Activated gamma-delta T cell (primary cell): ENCODE data around the gene CCDC167.
A peak's percentile ranks its signal among the peaks of the same experiment; 100 is the strongest.

Experiments
- DNase-seq: peaks from one replicate; lab custom pipeline; 2025; lab: John Stamatoyannopoulos, UW

The CCDC167 gene

DNA sequence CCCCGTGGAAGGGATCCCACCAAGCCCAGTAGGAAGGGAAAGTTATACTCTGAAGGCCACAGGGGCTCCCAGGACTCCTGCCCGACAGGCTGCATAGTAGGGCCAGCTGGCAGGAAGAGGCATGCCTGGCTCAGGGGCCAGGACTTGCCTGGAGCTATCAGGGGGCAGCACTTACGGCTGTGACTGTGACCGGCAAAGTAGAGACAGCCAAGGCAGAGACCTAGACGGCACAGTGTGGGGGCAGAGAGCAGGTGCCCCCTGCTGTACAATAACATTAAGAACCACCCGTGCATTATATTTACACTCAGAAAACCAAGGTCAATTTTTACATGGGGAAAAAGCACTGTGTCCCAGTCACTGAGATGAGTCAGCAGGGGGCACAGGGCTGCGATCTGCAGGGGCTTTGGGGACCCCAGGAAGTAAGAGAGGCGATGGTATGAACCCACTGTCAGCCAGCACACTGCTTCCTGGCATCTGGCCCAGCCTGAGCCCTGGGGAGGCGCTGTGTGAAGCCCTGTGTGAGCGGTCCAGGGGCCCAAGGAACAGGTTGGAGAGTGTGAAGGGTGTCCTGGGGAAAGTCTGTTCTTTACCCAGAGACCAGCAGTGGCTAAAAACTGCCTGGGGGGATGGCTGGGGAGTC, 9.9 kb downstream of the CCDC167 start:
- DNase-seq: no peak

DNA sequence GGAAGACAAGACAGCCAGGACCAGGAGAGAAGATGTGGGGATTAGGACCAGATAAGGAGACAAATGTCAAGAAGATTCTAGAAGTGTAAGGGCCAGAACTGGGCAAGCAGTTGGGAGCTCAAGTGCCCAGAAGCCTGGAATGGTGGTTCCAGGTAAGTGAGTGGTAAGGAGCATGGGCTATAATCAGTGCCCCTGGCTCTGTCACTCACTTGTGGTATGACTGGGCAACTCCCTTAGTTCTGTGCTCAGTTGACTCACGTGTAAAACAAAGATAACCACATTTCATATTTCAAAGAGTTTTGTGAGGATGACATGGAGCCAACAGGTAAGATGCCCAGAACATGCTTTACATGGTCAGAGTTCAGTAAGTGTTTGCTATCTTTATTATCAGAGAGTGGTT, 11.2 kb downstream of the CCDC167 start:
- DNase-seq: no peak

DNA sequence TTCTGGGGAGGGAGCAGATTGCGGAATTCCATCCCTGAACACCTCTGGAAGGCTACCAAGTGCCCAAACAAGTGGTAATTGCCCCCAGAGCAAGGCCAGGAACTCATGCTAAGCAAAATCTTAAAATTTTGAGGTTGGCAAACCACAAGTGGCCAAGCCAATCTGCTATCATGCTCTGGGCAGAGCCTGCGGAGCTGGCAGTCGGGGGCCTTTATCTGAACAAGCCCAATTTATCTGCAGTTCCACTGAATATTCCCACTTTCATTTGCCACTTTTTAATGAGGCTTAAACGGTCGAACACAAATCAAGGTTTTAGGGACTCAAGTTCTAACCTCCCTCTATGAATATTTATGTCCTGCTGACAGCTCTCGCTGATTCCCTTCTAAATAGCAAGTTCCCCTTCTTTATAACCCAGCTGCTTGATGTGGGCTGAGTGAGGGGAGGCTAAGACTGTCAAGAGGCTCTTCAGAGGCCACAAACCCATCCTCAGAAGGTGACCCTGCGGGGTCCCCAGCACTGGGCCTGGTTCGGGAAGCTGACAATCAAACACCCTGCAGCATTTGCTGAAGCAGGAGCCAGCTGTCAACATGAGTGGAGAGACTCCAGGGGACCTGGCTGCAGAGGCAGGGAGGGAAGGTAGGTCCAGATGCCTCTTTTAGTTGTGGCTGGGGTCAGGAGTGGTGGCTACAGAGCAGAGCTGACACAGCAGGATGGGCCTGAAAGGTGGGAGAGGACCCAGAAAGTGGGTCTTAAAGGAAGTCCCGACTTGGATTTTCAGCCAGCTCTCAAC, 11.9 kb downstream of the CCDC167 start:
- DNase-seq: no peak

- no peak for DNase-seq
Measured at GRCh38 chr6:37486121-37486839, 13.4 kb downstream of the CCDC167 start.

DNA sequence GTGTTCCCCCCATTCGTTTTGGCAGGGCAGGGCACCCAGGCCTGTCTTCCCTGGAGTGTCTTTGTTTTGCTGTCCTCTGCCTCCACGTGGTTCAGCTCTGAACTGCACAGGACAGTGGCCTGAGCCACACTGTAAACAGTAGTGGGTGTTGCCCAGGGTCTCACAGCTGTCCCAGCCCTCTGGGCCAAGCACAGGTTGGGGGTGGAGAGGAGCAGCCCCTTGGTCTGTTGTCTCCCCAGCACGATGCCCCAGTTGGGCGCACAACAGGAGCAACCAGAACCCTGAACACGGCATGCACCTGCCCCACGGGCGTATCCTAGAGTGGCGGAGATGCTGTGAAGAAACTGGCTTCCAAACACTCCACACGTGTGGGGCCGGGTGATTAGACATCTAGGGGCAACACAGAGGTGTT, 14.4 kb downstream of the CCDC167 start:
- DNase-seq: no peak

DNA sequence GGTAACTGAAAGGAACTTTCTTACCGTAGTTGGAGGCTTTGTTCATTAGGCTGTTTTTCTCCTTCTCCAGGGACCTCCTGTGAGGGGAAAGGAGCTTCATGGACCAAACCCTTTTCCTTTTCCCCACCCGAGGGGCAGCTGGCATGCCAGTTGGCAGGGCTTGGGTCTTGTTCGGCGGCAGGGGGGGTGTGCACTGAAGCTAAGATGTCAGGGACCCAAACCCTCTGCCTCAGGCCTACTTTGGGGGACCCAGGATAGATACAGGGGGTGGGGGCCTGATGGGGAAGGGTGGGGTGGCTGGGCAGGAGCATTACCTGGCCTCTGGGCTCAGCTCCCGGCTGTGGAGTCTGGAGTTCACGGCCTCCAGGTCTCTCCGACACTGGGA, 14.9 kb downstream of the CCDC167 start:
- DNase-seq: no peak

DNA sequence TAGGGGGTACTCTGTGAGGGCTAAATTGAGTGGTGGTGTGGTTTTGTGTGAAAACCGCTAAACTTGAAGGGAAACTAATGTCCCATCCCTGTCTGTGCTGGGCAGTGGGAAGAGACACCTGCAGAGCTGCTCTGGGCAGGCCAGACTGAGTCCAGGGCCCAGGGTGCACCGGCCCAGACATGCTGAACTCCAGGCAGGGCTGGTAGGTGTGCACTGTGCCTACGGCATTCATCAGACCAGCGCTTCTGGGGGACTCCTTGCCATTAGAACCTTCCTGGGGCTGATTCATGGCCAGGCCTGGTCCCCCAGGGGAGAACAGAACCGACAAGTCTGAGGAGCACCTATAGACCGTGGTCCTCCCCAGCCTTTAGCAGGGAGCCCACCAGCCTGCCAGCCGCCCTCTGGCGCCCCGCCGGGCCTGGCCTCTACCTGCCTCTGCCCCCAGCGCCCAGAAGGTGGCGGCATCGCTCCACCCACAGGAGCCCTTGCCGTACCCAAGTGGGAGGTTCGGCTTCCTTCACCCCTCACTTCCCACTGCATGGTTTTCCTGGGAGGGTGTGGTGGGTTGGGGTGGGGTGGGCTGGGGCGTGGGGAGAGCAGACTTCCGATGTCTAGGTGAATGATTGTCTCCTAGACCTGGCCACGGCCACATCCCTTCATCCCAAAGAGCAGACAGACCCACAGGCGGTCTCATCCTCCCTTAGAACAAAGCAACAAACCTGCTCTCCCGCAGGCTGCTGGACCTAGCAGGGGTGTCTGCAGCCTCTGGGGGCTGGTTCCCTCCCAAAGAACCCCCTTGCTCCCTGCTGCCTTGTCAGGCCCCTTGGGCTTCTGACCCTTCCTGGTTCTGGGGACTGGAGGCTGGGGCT, 15.5 kb downstream of the CCDC167 start:
- DNase-seq: peak; percentile 57

- no peak for DNase-seq
Measured at GRCh38 chr6:37483252-37483901, 16.3 kb downstream of the CCDC167 start.

DNA sequence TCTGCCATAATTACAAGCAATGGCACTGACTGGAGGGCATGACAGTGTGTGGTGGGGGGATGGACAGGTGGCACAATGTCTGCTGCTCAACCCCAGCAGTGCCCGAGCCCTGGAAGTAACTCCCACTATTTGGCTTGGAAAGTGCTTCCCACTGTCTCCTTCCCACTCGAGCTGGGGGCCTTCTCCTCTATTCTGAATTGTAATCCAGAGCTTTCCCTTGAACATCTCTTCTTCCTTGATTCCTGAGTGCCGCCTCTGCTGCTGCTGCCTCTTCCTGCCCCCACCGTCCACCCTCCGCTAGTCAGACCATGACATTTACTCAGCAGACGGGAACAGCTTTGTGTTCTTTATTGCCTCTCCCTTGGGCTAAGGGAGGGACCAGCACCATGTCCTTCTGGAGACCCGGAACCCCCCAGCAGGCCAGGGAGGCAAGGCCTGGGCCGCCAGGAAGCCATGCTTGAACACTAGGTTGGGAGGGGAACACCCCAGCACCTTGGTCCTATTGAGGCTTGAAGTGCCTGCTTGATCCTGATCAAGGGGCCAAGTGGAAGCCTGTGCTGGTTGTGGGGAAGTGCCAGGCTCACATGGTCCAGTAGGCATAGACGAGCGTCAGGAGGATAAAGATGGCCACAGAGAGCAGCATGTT, 17.0 kb downstream of the CCDC167 start:
- no peak for DNase-seq

- DNase-seq: no peak
Measured at GRCh38 chr6:37481711-37482605, 17.7 kb downstream of the CCDC167 start.

DNA sequence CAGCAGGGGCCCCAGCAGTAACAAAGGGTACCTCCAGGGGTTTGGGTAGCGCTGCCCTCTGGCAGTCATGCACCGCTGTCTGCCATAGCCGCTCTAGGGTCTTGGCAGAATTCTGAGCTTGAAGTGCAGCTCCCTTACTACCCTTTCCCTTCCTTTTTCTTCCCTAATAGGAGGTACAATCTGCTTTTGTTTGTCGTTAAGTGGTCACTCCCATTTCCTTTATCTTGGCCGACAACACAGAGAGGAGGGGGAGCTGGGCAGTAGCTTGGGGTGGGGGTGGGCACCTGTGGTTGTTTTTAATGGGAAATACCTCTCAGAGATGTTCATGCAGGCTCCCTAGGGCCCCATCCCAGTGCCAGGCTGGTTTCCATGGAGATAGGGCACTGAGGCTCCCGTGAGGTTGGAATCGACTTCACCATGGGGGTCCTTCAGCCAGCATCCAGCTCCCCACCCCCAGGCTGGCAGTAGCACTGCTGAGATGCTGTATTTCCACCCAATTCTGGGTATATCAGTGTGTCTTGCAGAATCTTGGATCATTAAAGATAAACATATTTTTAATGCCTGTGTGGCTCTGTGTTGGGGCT, 18.6 kb downstream of the CCDC167 start:
- DNase-seq: no peak

DNA sequence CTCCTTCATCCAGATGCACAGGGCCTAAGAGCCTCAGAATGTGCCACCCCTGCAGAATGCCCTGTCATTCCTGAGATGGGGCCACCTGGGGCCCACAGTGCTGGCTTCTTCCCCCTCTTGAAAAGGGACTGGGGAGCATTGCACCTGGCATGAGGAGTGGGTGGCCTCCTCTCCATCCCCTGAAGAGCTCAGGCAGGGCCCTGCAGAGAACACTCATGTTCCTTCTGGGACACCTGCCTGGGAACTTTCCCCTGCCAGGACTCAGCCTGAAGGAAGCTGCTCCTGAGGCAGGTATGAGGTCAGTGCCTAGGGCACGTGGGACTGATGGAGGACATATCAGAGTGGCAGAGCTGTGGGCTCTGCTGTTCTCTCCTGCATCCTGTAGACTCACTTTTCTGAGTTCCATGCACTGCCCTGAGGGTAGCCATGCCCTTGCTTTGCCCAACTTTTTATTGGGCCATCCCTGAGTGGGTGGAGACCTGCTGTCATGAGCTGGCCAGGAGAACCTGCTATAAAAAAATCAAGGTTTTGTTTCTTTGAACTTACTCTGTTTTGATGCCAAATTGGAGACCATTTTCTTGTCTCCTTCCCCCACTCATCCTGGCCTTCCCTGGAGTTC, 19.5 kb downstream of the CCDC167 start:
- DNase-seq: no peak

DNA sequence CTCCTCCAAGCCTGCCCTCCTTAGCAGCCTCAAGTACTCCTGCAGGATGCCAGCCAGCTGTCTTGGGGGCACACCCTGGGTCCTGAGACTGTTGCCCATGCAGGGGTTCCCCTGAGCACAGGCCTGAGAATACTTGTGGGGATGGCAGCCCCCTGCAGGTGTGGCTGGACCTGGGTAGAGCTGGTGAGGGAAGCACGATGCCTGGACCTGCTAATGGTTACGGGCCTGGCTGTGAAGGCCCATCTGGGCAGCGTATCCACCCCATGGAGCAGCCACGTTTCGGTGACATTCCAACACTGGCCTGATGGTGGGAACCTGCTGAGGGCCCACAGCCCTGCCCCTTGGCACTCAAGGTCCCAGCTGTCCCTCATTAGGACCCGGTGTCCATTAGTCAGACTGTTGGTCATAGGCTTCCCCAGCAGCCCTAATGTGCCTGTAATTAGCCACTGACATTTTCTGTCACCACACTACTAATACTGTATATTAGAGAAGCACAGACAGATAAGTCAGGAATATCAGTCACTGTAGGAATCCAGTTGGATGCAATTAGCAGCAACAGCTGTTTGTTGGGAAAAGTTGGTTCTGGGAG, 20.3 kb downstream of the CCDC167 start:
- DNase-seq: no peak

- DNase-seq: no peak
Measured at GRCh38 chr6:37478827-37479226, 20.9 kb downstream of the CCDC167 start.

DNA sequence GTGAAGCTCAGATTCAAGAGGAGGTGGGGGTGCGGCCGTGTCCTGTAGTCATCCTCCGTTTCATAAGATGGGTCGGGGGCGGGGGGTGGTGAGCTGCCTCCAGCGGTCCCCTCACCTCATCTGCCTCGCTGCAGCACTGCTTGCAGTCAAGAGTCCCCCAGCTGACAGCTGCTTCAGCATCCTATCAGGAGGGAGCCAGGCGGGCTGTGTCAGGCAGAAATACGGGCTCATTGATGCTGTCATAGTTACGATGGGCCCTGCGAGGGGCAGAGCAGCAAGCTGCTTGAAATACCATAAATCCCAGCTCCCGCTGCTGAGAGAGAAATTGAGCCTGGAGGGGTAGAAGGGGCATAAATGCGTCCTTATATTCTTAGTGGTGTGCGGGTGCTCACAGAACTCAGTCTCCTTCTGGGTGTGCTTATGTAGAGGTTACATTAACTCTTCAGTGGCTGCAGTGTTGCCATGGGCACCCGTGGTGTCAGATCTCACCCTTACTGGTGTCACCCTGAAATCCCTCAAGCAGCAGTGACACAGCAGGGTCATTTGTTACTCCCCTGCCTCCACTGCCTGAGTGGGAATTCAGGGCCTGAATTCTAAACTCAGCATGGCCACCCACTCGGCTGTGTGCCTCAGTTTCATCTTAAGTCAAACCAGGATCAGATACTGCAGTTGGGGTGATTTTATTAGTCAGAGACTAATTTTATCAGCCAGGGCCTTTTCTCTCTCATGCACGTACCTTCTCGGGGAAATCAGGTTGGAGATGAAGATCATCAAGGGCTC, 21.8 kb downstream of the CCDC167 start:
- no peak for DNase-seq

DNA sequence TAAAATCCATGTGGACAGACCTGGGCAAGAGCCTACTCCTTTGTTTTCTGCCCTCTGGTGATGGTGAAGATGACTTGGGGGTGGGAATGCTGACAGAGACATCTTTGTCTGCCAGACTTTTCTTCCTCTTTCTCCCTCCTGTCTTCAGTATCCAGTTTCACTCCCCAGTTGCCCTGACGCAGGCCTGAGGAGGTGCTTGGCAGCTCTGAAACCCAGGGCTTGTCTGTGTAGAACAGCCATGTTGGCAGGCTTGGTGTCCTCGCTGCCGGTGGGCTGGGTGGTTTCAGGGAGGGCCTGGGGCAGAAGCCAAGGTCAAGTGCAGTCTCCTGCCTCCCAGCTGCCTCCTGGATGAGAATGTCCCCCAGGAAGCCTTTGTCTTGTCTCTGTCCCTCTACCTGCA, 22.5 kb downstream of the CCDC167 start:
- no peak for DNase-seq

DNA sequence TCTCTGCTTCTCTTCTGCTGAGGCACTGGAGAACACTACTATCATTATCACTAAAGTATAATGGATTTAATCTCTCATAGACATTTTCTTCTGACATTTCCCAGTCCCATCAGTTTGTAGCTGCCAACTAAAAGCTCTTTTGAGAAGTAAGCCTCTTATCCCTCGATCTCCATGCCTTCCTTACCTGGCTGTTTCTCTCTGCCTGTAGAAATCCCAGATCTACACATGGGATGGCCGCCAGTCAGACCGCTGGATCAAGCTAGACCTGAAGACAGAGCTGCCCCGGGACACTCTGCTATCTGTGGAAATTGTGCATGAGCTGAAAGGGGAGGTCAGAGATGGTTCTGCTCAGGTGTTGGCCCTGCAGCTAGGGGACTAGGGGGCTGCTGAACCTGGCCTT, 25.4 kb downstream of the CCDC167 start:
- DNase-seq: no peak
